ENCODE data around the gene SIDT2.
A peak's percentile ranks its signal among the peaks of the same experiment; 100 is the strongest.

SIDT2 gene

GRCh38 chr11:117230999-117231841, 52.7 kb downstream of the SIDT2 start:
- DNase-seq (ENCODE audit: low read depth), result no peak
- TF ChIP-seq CTCF (IDR thresholded peaks at IDR 0.05; ENCODE audit: control insufficient read depth, extremely low read depth, insufficient read depth), result no peak

GRCh38 chr11:117231842-117232091, 53.2 kb downstream of the SIDT2 start, which contains the start of gene PCSK7:
Gene PCSK7, minus strand, starts transcription at chr11:117232073. Its CDS starts 2,229 bp downstream, at chr11:117229844.
- H3K4me3 ChIP-seq (ENCODE audit: low read depth, low read length), result peak within 1 kb of the TSS; percentile 96
- DNase-seq (ENCODE audit: low read depth), result no peak
- TF ChIP-seq CTCF (IDR thresholded peaks at IDR 0.05; ENCODE audit: control insufficient read depth, extremely low read depth, insufficient read depth), result no peak

More at GRCh38 chr11:117230999-117231841, 52.7 kb downstream of the SIDT2 start:
- peak overlapping the region; percentile 96 for H3K4me3 ChIP-seq (ENCODE audit: low read depth, low read length)

- no peak for DNase-seq (ENCODE audit: low read depth)
- peak within 1 kb of the TSS; percentile 96 for H3K4me3 ChIP-seq (ENCODE audit: low read depth, low read length)
- TF ChIP-seq CTCF (IDR thresholded peaks at IDR 0.05; ENCODE audit: control insufficient read depth, extremely low read depth, insufficient read depth), result peak; percentile 86
These were observed 53.7 kb downstream of the SIDT2 start, which contains the start of gene RNF214 for GRCh38 chr11:117232092-117232878. Gene RNF214, plus strand, starts transcription at chr11:117232671. Its CDS starts 1,602 bp downstream, at chr11:117234273.

GRCh38 chr11:117232911-117233409, 54.4 kb downstream of the SIDT2 start:
- H3K4me3 ChIP-seq (ENCODE audit: low read depth, low read length), result peak overlapping the region; percentile 96
- DNase-seq (ENCODE audit: low read depth), result no peak
- TF ChIP-seq CTCF (IDR thresholded peaks at IDR 0.05; ENCODE audit: control insufficient read depth, extremely low read depth, insufficient read depth), result no peak

- no peak overlapping the region for H3K4me3 ChIP-seq (ENCODE audit: low read depth, low read length)
- no peak for TF ChIP-seq CTCF (IDR thresholded peaks at IDR 0.05; ENCODE audit: control insufficient read depth, extremely low read depth, insufficient read depth)
- DNase-seq (ENCODE audit: low read depth), result no peak
These were observed 59.7 kb downstream of the SIDT2 start for GRCh38 chr11:117238221-117238620.

GRCh38 chr11:117239295-117239694, 60.8 kb downstream of the SIDT2 start:
- TF ChIP-seq CTCF (IDR thresholded peaks at IDR 0.05; ENCODE audit: control insufficient read depth, extremely low read depth, insufficient read depth), result no peak
- H3K4me3 ChIP-seq (ENCODE audit: low read depth, low read length), result no peak overlapping the region
- no peak for DNase-seq (ENCODE audit: low read depth)

All from LNCaP clone FGC (cell line).